ENCODE data around the gene TNRC6C. TPM values are rescaled to one million over a fixed set of nuclear protein-coding genes. Genes with fewer than 3 reads are reported as not detected.
A peak's percentile ranks its signal among the peaks of the same experiment; 100 is the strongest.

TNRC6C gene
- polyA plus RNA-seq, 4 donors = 0.89 to 5.1 (median 2.3) TPM

DNA sequence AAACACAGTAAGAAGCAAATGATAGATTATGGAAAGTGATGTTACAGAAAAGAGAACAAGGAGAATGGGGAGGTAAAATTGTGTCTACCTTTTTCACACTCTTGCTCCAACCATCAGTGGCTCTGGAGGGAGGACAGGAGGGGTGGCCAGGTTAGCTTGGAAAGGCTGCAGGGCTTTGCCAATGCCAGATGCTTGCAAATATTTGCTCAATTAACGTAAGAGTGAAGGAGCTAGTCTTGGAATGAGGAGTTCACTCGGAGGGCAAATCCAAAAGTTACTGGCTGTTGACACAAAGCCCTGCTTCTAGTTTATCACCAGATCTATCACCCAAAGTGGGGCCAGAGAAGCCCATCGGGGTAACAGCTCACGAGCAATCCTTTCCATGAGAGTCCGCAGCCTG, 7.4 kb upstream of the TNRC6C start:
- Histone ChIP-seq H3K9me3 (ENCODE audit: control insufficient read depth in 2 of 2, insufficient read depth in 1 of 2, low read depth in 1 of 2, low read length in 1 of 2) (peaks cover 0 to 3% of the 10 kb centered on the region in 2 donors), H3K4me1 (ENCODE audit: control insufficient read depth in 3 of 3, insufficient read depth in 2 of 3, low read depth in 1 of 3, low read length in 2 of 3) (no peaks in the 10 kb centered on the region), H3K36me3 (ENCODE audit: control insufficient read depth in 3 of 3, insufficient read depth in 2 of 3, low read depth in 1 of 3, low read length in 3 of 3) (no peaks in the 10 kb centered on the region), H3K4me3 (ENCODE audit: low read depth in 1 of 3, low read length in 3 of 3) (no peak overlapping the region), H3K27ac (ENCODE audit: low read depth in 1 of 3, low read length in 2 of 3) (no peak overlapping the region), H3K27me3 (ENCODE audit: control insufficient read depth in 3 of 3, insufficient read depth in 3 of 3, low read length in 3 of 3) (peaks cover 0 to 61% (median 3%) of the 10 kb centered on the region in 3 donors)
- 58 to 72% (median 62%) methylated on average over 5 of the region's 5 CpGs for WGBS, 3 donors
- DNase-seq (no peak), FAIRE-seq (no peak)

DNA sequence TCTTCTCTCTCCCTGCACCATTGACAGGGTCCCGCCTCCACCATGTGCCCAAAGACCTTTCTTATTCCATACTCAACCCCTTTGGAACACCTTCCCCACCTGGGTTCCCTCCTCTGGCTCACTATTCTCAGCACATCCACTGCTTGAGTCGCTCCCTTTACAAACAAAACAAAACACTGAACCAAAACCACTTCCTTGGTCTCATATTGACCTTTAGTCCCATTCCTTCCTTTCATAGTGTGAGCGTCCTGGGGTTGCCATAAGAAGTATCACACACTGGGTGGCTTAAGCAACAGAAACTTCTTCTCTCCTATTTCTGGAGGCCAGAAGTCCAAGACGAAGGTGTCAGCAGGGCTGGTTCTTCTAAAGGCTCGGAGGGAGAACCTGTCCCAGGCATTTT, 6.1 kb upstream of the TNRC6C start:
- no peaks in the 10 kb centered on the region for H3K36me3 ChIP-seq (ENCODE audit: control insufficient read depth in 3 of 3, insufficient read depth in 2 of 3, low read depth in 1 of 3, low read length in 3 of 3)
- H3K9me3 ChIP-seq (ENCODE audit: control insufficient read depth in 2 of 2, insufficient read depth in 1 of 2, low read depth in 1 of 2, low read length in 1 of 2) = peaks cover 0 to 3% of the 10 kb centered on the region in 2 donors
- H3K27ac ChIP-seq (ENCODE audit: low read depth in 1 of 3, low read length in 2 of 3) = no peak overlapping the region
- DNase-seq = peak in 1 of 2 donors; percentile 8
- peaks cover 0 to 2% (median 0%) of the 10 kb centered on the region in 3 donors for H3K4me1 ChIP-seq (ENCODE audit: control insufficient read depth in 3 of 3, insufficient read depth in 2 of 3, low read depth in 1 of 3, low read length in 2 of 3)
- WGBS, 3 donors = 51 to 71% (median 58%) methylated on average over 5 of the region's 5 CpGs
- FAIRE-seq = no peak
- no peak overlapping the region for H3K4me3 ChIP-seq (ENCODE audit: low read depth in 1 of 3, low read length in 3 of 3)
- H3K27me3 ChIP-seq (ENCODE audit: control insufficient read depth in 3 of 3, insufficient read depth in 3 of 3, low read length in 3 of 3) = peaks cover 3 to 73% (median 9%) of the 10 kb centered on the region in 3 donors

DNA sequence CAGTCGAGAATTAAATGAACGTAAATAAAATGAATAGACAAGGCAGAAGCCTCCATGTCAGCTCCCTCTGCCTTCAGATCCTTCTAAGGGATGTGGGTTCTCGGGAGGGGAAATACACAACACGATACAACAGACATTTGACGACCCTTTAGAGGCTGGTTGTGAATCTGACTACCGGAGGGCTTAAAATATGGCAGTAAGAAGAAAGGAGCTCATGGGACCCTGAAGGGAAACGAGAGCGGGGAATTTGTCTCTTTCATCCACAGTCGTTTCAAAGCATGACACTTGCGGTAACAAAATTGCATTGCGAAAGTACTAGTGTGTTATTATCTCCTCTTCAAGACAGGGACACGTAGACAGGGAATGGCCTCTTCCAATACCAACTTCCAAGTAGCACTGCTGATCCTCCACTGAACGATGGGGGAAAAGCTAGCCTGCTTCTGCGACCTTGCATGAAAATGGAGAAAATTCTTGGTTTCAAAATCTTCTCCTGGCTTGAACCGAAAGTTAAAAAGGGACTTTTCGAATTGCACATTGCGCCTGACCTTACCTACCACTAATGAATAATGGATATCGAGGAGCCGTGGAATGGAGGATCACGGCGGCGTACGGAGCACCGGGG, 1.2 kb upstream of the TNRC6C start:
- DNase-seq (peak; percentile 17 to 54), FAIRE-seq (no peak)
- peaks cover 0 to 17% (median 2%) of the 10 kb centered on the region in 3 donors for H3K4me1 ChIP-seq (ENCODE audit: control insufficient read depth in 3 of 3, insufficient read depth in 2 of 3, low read depth in 1 of 3, low read length in 2 of 3)
- H3K4me3 ChIP-seq (ENCODE audit: low read depth in 1 of 3, low read length in 3 of 3) = peak overlapping the region; percentile 63 to 97 (median 64)
- no peaks in the 10 kb centered on the region for H3K36me3 ChIP-seq (ENCODE audit: control insufficient read depth in 3 of 3, insufficient read depth in 2 of 3, low read depth in 1 of 3, low read length in 3 of 3)
- peak overlapping the region in 2 of 3 donors; percentile 9 to 86 for H3K27ac ChIP-seq (ENCODE audit: low read depth in 1 of 3, low read length in 2 of 3)
- H3K27me3 ChIP-seq (ENCODE audit: control insufficient read depth in 3 of 3, insufficient read depth in 3 of 3, low read length in 3 of 3) = peaks cover 3 to 78% (median 12%) of the 10 kb centered on the region in 3 donors
- 10 to 15% (median 11%) methylated on average over 24 of the region's 24 CpGs for WGBS, 3 donors
- peaks cover 0 to 3% of the 10 kb centered on the region in 2 donors for H3K9me3 ChIP-seq (ENCODE audit: control insufficient read depth in 2 of 2, insufficient read depth in 1 of 2, low read depth in 1 of 2, low read length in 1 of 2)

DNA sequence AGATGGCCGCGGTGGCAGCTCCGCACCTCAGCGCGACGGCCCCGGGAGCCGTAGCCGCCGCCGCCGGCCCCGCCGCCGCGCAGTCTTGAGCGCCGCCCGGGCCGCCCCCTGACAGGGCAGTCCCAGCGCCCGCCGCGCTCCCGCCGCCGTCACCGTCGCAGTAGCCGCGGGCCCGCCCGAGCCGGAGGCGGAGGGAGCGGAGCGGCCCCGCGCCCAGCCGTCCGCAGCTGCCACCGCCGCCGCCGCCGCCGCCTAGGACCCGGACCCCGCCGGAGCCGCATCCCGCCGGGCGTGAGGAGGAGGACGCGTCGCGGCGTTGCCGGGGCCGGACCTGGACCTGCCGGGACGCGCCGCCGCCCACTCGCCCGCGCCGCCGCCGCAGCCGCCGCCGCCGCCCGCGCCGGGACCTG, 218 bp downstream of the TNRC6C start:
- H3K9me3 ChIP-seq (ENCODE audit: control insufficient read depth in 2 of 2, insufficient read depth in 1 of 2, low read depth in 1 of 2, low read length in 1 of 2) = no peaks in the 10 kb centered on the region
- H3K4me3 ChIP-seq (ENCODE audit: low read depth in 1 of 3, low read length in 3 of 3) = peak overlapping the region in 2 of 3 donors; percentile 90 to 97
- H3K36me3 ChIP-seq (ENCODE audit: control insufficient read depth in 3 of 3, insufficient read depth in 2 of 3, low read depth in 1 of 3, low read length in 3 of 3) = no peaks in the 10 kb centered on the region
- 0 to 2% (median 0%) methylated on average over 11 to 79 of the region's 79 CpGs for WGBS, 3 donors
- FAIRE-seq = no peak
- no peak for DNase-seq
- peaks cover 0 to 17% (median 2%) of the 10 kb centered on the region in 3 donors for H3K4me1 ChIP-seq (ENCODE audit: control insufficient read depth in 3 of 3, insufficient read depth in 2 of 3, low read depth in 1 of 3, low read length in 2 of 3)
- peak overlapping the region in 2 of 3 donors; percentile 80 to 81 for H3K27ac ChIP-seq (ENCODE audit: low read depth in 1 of 3, low read length in 2 of 3)
- H3K27me3 ChIP-seq (ENCODE audit: control insufficient read depth in 3 of 3, insufficient read depth in 3 of 3, low read length in 3 of 3) = peaks cover 3 to 67% (median 12%) of the 10 kb centered on the region in 3 donors

DNA sequence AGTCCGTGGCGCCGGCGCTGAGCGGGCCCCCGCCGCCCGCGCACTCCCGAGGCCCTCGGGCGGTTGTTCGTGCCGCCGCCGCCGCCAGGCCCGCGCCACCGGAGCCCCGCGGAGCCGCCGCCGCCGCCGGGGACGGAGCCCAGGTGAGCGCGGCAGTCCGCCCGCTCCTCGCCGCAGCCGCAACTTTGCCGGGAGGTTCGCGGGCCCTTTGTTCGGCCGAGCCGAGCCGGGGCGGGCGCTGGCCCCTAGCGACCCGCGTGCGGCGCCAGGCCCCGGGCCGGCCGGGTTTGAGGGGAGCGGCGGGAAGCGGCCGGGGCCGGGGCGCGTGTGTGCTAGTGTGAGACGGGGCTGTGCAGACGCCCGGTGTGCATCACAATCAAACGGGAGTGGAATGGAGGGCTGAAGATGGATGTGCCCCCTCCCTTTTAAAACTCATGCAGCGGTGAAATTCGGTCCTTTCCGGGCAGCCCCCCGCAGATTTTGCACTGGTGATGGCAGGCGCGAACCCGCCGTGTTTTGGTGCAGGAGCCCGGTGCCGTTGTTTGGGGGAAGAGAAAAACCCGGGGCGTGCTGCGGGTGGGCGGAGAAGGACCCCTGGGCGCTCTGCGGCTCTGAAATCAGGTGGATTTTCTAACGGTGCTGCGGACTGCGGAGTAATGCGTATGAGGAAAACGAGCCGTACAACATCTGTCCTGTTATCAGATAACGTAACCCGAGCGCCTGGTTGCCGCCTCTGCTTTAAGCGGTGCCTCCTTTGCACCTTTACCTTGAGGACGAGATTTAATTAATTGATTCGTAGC, 823 bp downstream of the TNRC6C start:
- Histone ChIP-seq H3K36me3 (ENCODE audit: control insufficient read depth in 3 of 3, insufficient read depth in 2 of 3, low read depth in 1 of 3, low read length in 3 of 3) (no peaks in the 10 kb centered on the region), H3K9me3 (ENCODE audit: control insufficient read depth in 2 of 2, insufficient read depth in 1 of 2, low read depth in 1 of 2, low read length in 1 of 2) (no peaks in the 10 kb centered on the region), H3K27me3 (ENCODE audit: control insufficient read depth in 3 of 3, insufficient read depth in 3 of 3, low read length in 3 of 3) (peaks cover 3 to 63% (median 12%) of the 10 kb centered on the region in 3 donors), H3K4me1 (ENCODE audit: control insufficient read depth in 3 of 3, insufficient read depth in 2 of 3, low read depth in 1 of 3, low read length in 2 of 3) (peaks cover 0 to 19% (median 2%) of the 10 kb centered on the region in 3 donors), H3K27ac (ENCODE audit: low read depth in 1 of 3, low read length in 2 of 3) (peak overlapping the region in 1 of 3 donors; percentile 80), H3K4me3 (ENCODE audit: low read depth in 1 of 3, low read length in 3 of 3) (peak overlapping the region; percentile 63 to 97 (median 90))
- FAIRE-seq (no peak), DNase-seq (peak; percentile 30 to 54)
- 0 to 1% (median 1%) methylated on average over 59 to 92 of the region's 92 CpGs for WGBS, 3 donors

DNA sequence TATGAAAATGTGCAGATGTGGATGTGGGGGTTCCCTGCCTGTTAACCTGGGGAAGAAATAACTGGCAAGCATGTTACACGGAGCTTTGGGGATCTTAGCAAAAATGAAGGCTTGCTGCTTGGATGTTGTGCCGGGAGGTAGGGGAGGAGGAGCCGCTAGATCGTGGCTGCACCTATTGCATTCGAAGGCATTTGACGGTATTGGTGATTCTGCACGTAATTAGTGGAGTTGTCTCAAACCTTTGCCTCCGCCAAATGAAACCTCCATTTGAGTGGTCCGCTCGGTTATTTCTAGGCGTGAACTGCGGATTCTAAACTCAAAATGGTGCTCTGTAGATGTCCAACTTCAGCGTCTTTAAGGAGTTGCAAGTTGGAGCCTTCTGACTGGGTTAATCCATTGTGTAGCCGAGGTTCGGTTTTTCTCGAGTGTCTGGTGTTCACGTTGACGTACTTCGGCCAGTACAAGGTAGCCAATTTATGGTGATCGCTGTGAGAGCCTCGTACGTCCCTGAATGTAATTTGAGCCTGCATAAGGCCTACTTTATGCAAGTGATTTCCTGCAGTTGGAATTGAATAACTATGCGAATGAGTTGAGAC, 1.5 kb downstream of the TNRC6C start:
- peak overlapping the region in 1 of 3 donors; percentile 80 for H3K27ac ChIP-seq (ENCODE audit: low read depth in 1 of 3, low read length in 2 of 3)
- H3K4me3 ChIP-seq (ENCODE audit: low read depth in 1 of 3, low read length in 3 of 3) = peak overlapping the region; percentile 63 to 97 (median 90)
- no peak for FAIRE-seq
- H3K36me3 ChIP-seq (ENCODE audit: control insufficient read depth in 3 of 3, insufficient read depth in 2 of 3, low read depth in 1 of 3, low read length in 3 of 3) = no peaks in the 10 kb centered on the region
- 26 to 42% (median 30%) methylated on average over 23 of the region's 23 CpGs for WGBS, 3 donors
- H3K9me3 ChIP-seq (ENCODE audit: control insufficient read depth in 2 of 2, insufficient read depth in 1 of 2, low read depth in 1 of 2, low read length in 1 of 2) = no peaks in the 10 kb centered on the region
- DNase-seq = peak; percentile 12 to 46
- peaks cover 3 to 57% (median 12%) of the 10 kb centered on the region in 3 donors for H3K27me3 ChIP-seq (ENCODE audit: control insufficient read depth in 3 of 3, insufficient read depth in 3 of 3, low read length in 3 of 3)
- H3K4me1 ChIP-seq (ENCODE audit: control insufficient read depth in 3 of 3, insufficient read depth in 2 of 3, low read depth in 1 of 3, low read length in 2 of 3) = peaks cover 0 to 19% (median 2%) of the 10 kb centered on the region in 3 donors

DNA sequence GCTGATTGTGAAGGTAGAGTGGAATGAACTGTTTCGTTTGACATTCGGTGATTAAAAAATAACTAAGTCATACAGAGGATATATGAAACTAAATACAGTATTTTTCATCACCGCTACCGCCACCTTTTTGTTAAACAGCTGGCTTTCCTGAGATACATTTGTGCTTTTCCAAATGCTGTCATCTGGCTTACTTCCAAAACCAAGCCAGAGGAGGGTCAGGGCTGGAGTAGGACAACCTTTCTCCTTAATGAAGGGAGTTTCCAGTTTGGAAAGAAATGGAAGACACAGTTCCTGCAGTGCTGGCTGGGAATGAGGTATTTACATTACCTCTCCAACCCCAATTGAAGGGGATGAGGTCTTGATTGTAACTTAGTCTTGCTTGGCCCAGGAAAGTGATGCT, 3.2 kb downstream of the TNRC6C start:
- 79 to 99% (median 94%) methylated on average over 4 of the region's 4 CpGs for WGBS, 3 donors
- peaks cover 0 to 19% (median 2%) of the 10 kb centered on the region in 3 donors for H3K4me1 ChIP-seq (ENCODE audit: control insufficient read depth in 3 of 3, insufficient read depth in 2 of 3, low read depth in 1 of 3, low read length in 2 of 3)
- H3K27ac ChIP-seq (ENCODE audit: low read depth in 1 of 3, low read length in 2 of 3) = no peak overlapping the region
- no peaks in the 10 kb centered on the region for H3K36me3 ChIP-seq (ENCODE audit: control insufficient read depth in 3 of 3, insufficient read depth in 2 of 3, low read depth in 1 of 3, low read length in 3 of 3)
- DNase-seq (peak in 1 of 2 donors; percentile 14), FAIRE-seq (no peak)
- H3K27me3 ChIP-seq (ENCODE audit: control insufficient read depth in 3 of 3, insufficient read depth in 3 of 3, low read length in 3 of 3) = peaks cover 0 to 41% (median 10%) of the 10 kb centered on the region in 3 donors
- no peak overlapping the region for H3K4me3 ChIP-seq (ENCODE audit: low read depth in 1 of 3, low read length in 3 of 3)
- H3K9me3 ChIP-seq (ENCODE audit: control insufficient read depth in 2 of 2, insufficient read depth in 1 of 2, low read depth in 1 of 2, low read length in 1 of 2) = no peaks in the 10 kb centered on the region

DNA sequence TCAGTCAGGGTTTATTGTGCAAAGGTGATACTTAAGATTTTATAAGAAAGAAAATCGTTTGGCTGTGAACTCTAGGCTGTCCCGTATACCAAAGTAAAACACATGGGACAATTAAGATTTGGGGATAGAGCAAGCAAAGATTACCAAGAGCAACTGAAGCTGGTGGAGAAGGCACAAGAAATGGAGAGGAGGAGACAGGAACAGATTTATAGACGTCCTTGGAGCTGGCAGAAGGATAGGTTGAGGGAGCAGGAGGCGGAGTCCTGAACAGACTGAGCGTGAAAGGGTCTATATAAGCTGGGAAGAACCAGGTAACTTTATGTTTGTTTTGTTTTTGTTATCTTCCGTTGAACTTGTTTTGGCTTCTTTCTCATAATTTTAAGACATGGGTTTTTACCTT, 3.8 kb downstream of the TNRC6C start:
- no peak overlapping the region for H3K4me3 ChIP-seq (ENCODE audit: low read depth in 1 of 3, low read length in 3 of 3)
- FAIRE-seq = no peak
- H3K27ac ChIP-seq (ENCODE audit: low read depth in 1 of 3, low read length in 2 of 3) = no peak overlapping the region
- no peak for DNase-seq
- 79 to 84% (median 82%) methylated on average over 6 of the region's 6 CpGs for WGBS, 3 donors
- H3K4me1 ChIP-seq (ENCODE audit: control insufficient read depth in 3 of 3, insufficient read depth in 2 of 3, low read depth in 1 of 3, low read length in 2 of 3) = peaks cover 0 to 19% (median 0%) of the 10 kb centered on the region in 3 donors
- no peaks in the 10 kb centered on the region for H3K36me3 ChIP-seq (ENCODE audit: control insufficient read depth in 3 of 3, insufficient read depth in 2 of 3, low read depth in 1 of 3, low read length in 3 of 3)
- no peaks in the 10 kb centered on the region for H3K9me3 ChIP-seq (ENCODE audit: control insufficient read depth in 2 of 2, insufficient read depth in 1 of 2, low read depth in 1 of 2, low read length in 1 of 2)
- H3K27me3 ChIP-seq (ENCODE audit: control insufficient read depth in 3 of 3, insufficient read depth in 3 of 3, low read length in 3 of 3) = peaks cover 0 to 35% (median 6%) of the 10 kb centered on the region in 3 donors
